Neuronal stem cell (in vitro differentiated cells): ENCODE results near the gene TACC2.

Source experiments
- DNase-seq: peaks from one replicate; pipeline ENCODE4 v3.0.0-alpha.2; 2013; ENCODE audit warnings: low spot score
- H2AFZ ChIP-seq: one replicate; pipeline ENCODE4 v1.6.1; 2013; ENCODE audit warnings: mild to moderate bottlenecking, low read length, inconsistent platforms
- H2AK5ac ChIP-seq: 2 replicates; pipeline ENCODE4 v1.6.1; 2013; ENCODE audit warnings: low read depth, mild to moderate bottlenecking, inconsistent platforms, low read length, moderate library complexity, mixed read lengths
- H2BK120ac ChIP-seq: 2 replicates; pipeline ENCODE4 v1.6.1; 2013; ENCODE audit warnings: low read depth, mild to moderate bottlenecking, inconsistent platforms, low read length, moderate library complexity, mixed read lengths
- H2BK12ac ChIP-seq: one replicate; pipeline ENCODE4 v1.6.1; 2013; ENCODE audit warnings: low read length, inconsistent platforms
- H2BK15ac ChIP-seq: 2 replicates; pipeline ENCODE4 v1.6.1; 2013; ENCODE audit warnings: mild to moderate bottlenecking, low read length, inconsistent platforms, mixed read lengths
- H2BK5ac ChIP-seq: one replicate; pipeline ENCODE4 v1.6.1; 2013; ENCODE audit warnings: inconsistent platforms, mild to moderate bottlenecking, low read length, moderate library complexity
- H3K14ac ChIP-seq: one replicate; pipeline ENCODE4 v1.6.1; 2013; ENCODE audit warnings: low read length, inconsistent platforms
- H3K18ac ChIP-seq: 2 replicates; pipeline ENCODE4 v1.6.1; 2013; ENCODE audit warnings: low read length, inconsistent platforms
- H3K23ac ChIP-seq: 2 replicates; pipeline ENCODE4 v1.6.1; 2013; ENCODE audit warnings: low read depth, mild to moderate bottlenecking, mixed read lengths, low read length, inconsistent platforms; ENCODE audit not compliant: poor library complexity
- H3K27ac ChIP-seq: replicated peaks from 3 replicates; pipeline ENCODE4 v1.5.1; 2013; ENCODE audit warnings: low read length, inconsistent platforms
- H3K27me3 ChIP-seq, 3 experiments: 2 replicates each; pipeline ENCODE4 v1.6.1; 2013; ENCODE audit warnings: low read length in 3 of 3, mild to moderate bottlenecking in 2 of 3, inconsistent platforms in 1 of 3, low read depth in 1 of 3, mixed read lengths in 1 of 3, moderate library complexity in 1 of 3; ENCODE audit not compliant: control insufficient read depth in 3 of 3, insufficient read depth in 3 of 3
- H3K36me3 ChIP-seq, 2 donors: replicated peaks in 1 of 2; 2 replicates each; pipeline ENCODE4 v1.6.1; 2013; ENCODE audit warnings: low read length in 2 of 2; ENCODE audit not compliant: control insufficient read depth in 2 of 2, insufficient read depth in 2 of 2
- H3K4ac ChIP-seq: 2 replicates; pipeline ENCODE4 v1.6.1; 2013; ENCODE audit warnings: inconsistent platforms, mild to moderate bottlenecking, low read length, moderate library complexity
- H3K4me1 ChIP-seq, 2 donors: 1 replicate in 1 of 2; 2 replicates in 1 of 2; pipeline ENCODE4 v1.6.1; 2013; ENCODE audit warnings: low read length in 2 of 2, low read depth in 1 of 2; ENCODE audit not compliant: control insufficient read depth in 2 of 2, insufficient read depth in 1 of 2
- H3K4me2 ChIP-seq: one replicate; pipeline ENCODE4 v1.6.1; 2013; ENCODE audit warnings: mild to moderate bottlenecking, low read length, inconsistent platforms; ENCODE audit not compliant: insufficient read depth, poor library complexity, severe bottlenecking
- H3K4me3 ChIP-seq, 2 donors: 2 replicates each; pipeline ENCODE4 v1.5.1; 2013; ENCODE audit warnings: low read length in 2 of 2, mild to moderate bottlenecking in 2 of 2, inconsistent platforms in 1 of 2, moderate library complexity in 1 of 2
- H3K79me1 ChIP-seq: one replicate; pipeline ENCODE4 v1.6.1; 2013; ENCODE audit warnings: low read depth, mild to moderate bottlenecking, inconsistent platforms, low read length, moderate library complexity
- H3K9ac ChIP-seq: one replicate; pipeline ENCODE4 v1.6.1; 2013; ENCODE audit warnings: mild to moderate bottlenecking, low read depth, low read length, inconsistent platforms; ENCODE audit not compliant: poor library complexity
- H3K9me3 ChIP-seq, 2 donors: replicated peaks in 1 of 2; 2 replicates each; pipeline versions ENCODE3 to v1.6.1; 2013; ENCODE audit warnings: low read length in 2 of 2, mild to moderate bottlenecking in 2 of 2, inconsistent platforms in 1 of 2, low read depth in 1 of 2, mixed read lengths in 1 of 2, moderate library complexity in 1 of 2; ENCODE audit not compliant: control insufficient read depth in 2 of 2, insufficient read depth in 1 of 2
- H4K8ac ChIP-seq: one replicate; pipeline ENCODE4 v1.6.1; 2013; ENCODE audit warnings: low read depth, mild to moderate bottlenecking, inconsistent platforms, low read length, moderate library complexity
- H4K91ac ChIP-seq: one replicate; pipeline ENCODE4 v1.6.1; 2013; ENCODE audit warnings: low read length, low read depth, mild to moderate bottlenecking, inconsistent platforms; ENCODE audit not compliant: poor library complexity
- WGBS, 2 donors: extraction: QIAGEN DNeasy Blood & Tissue Kit; methylation state at CpG; one replicate each; pipeline ENCODE4 v1.1.7; 2013; ENCODE audit warnings: missing lambda C conversion rate in 2 of 2, mixed read lengths in 1 of 2; ENCODE audit not compliant: insufficient read length in 2 of 2, insufficient replicate concordance in 1 of 2; ENCODE audit errors: extremely low coverage in 2 of 2; 5-methylcytosine and 5-hydroxymethylcytosine counted together

Gene TACC2

DNA sequence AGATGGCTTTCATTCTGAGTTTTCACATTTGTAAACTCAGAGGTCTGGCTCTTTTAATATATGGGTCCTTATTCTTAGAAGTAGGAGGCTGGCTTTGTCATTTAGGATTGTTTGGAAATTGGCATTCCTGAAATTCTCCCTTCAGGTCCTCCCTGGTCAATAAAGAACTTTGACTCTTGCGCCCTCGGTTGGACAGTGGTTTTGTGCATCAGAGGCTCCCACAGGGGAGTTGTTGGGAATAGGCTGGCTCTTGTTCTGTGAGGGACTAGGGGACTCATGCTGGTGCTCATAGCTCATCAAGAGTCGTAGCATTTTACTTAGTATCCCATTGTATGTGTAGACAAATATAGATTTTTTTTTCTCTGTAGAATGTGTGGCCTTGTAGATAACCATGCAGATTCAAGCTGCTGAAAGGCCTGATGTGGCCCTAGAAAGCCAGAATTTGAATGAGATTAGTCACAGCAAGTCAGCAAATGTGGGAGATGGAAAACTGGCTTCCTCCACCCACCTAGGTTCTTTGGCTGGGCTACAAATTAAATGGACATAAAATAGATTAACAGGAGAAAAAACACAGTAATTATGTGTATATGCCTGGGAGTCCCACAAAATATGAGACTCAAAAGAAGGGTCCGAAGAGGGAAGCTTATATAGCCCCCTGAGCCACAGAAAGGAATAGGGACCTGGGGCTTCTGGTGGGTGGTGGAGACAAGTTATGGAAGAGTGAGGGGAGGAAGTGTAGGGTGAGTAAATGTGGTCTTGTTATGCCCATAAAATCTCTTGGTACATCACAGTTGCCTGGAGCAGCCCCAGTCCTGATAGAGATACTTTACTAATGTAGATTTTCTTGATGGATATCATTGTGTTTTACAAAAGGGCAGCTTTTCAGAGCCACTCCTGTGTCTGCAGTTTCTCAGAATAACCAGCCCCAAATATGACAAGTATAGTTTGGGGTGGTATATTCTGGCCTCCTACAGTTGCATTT lies 187.6 kb downstream of the TACC2 start:
- Histone ChIP-seq H3K27me3 (no peaks in the 10 kb centered on the region), H3K4me1 (peaks cover 25 to 43% of the 10 kb centered on the region in 2 donors), H2BK120ac (no peak overlapping the region), H3K18ac (no peak overlapping the region), H4K8ac (no peak overlapping the region), H3K9ac (no peak overlapping the region), H3K4me3 (no peak overlapping the region), H4K91ac (no peak overlapping the region), H2AFZ (no peak overlapping the region), H3K23ac (no peak overlapping the region), H3K79me1 (peaks cover 3% of the 10 kb centered on the region), H3K9me3 (no peaks in the 10 kb centered on the region), H3K36me3 (peaks cover 0 to 6% of the 10 kb centered on the region in 2 donors), H3K4me2 (no peak overlapping the region), H2BK5ac (no peak overlapping the region), H2BK15ac (no peak overlapping the region), H2AK5ac (no peak overlapping the region), H3K14ac (no peak overlapping the region), H3K4ac (no peak overlapping the region), H2BK12ac (no peak overlapping the region), H3K27ac (no peak overlapping the region)
- no CpG with 5 or more reads among the region's 4 CpGs for WGBS, 2 donors
- no peak for DNase-seq

DNA sequence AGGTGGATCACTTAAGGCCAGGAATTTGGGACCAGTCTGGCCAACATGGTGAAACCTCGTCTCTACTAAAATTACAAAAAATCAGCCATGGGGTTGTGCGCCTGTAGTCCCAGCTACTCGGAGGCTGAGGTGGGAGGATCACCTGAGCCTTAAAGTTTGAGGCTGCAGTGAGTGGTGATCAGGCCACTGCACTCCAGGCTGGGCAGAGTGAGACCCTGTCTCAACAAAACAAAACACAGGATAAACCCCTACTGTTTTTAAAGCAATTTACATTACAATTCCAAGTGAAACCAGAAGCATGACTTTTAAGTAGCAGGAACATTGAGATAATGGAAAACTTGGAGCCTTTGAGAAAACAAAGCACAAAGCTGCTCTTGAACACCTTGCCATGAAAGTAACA lies 189.7 kb downstream of the TACC2 start:
- H3K9me3 ChIP-seq: no peaks in the 10 kb centered on the region
- no peak overlapping the region for H3K14ac ChIP-seq
- H3K27ac ChIP-seq: no peak overlapping the region
- H3K27me3 ChIP-seq: no peaks in the 10 kb centered on the region
- H4K91ac ChIP-seq: no peak overlapping the region
- H3K4me1 ChIP-seq: peaks cover 22 to 33% of the 10 kb centered on the region in 2 donors
- H3K4ac ChIP-seq: no peak overlapping the region
- H2BK12ac ChIP-seq: no peak overlapping the region
- WGBS, 2 donors: no CpG with 5 or more reads among the region's 3 CpGs
- no peak overlapping the region for H3K9ac ChIP-seq
- no peak overlapping the region for H2BK5ac ChIP-seq
- H3K18ac ChIP-seq: no peak overlapping the region
- H4K8ac ChIP-seq: no peak overlapping the region
- H3K4me2 ChIP-seq: no peak overlapping the region
- no peak for DNase-seq
- no peak overlapping the region for H3K23ac ChIP-seq
- no peak overlapping the region for H2BK120ac ChIP-seq
- peaks cover 3% of the 10 kb centered on the region for H3K79me1 ChIP-seq
- H3K36me3 ChIP-seq: peaks cover 0 to 2% of the 10 kb centered on the region in 2 donors
- H2AK5ac ChIP-seq: no peak overlapping the region
- no peak overlapping the region for H3K4me3 ChIP-seq
- no peak overlapping the region for H2AFZ ChIP-seq
- no peak overlapping the region for H2BK15ac ChIP-seq

DNA sequence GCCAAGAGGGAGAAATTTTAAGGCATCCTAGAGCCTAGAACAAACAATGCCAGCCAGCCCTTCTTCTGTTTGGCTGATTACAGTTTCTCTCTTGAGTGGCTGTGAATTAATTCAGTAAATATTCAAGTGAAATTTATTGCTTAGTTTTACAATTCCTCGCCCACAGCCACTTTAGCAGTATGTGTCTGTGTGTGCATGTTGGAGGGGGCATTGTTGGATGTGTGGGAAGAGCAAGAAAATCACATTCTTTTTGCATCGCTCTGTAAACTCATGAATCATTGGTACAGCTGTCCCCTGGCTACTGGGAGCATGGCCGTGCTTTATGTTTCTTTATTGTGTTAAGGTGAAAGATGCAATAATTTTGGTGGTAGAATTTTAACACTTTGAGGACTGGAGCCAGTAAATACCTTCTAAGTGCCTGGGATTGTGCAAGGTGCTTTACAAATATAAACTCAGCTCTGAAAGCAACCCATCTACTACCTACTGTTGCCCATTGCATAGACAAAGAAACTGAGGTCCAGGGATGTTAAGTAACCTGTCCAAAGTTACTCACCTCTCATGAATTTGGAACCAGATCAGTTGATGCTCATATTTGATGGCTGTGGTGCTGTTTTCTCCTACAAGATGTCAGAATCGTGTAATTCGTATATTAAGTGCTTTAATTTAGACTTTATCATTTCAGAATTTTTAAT lies 192.2 kb downstream of the TACC2 start:
- H3K9me3 ChIP-seq: no peaks in the 10 kb centered on the region
- H2AFZ ChIP-seq: no peak overlapping the region
- no peak overlapping the region for H2BK15ac ChIP-seq
- H3K79me1 ChIP-seq: no peaks in the 10 kb centered on the region
- no peak overlapping the region for H2BK12ac ChIP-seq
- H3K4me1 ChIP-seq: peaks cover 22 to 26% of the 10 kb centered on the region in 2 donors
- no peak for DNase-seq
- H4K91ac ChIP-seq: no peak overlapping the region
- no peak overlapping the region for H2BK5ac ChIP-seq
- no peak overlapping the region for H2BK120ac ChIP-seq
- no peak overlapping the region for H3K4ac ChIP-seq
- no CpG with 5 or more reads among the region's 5 CpGs for WGBS, 2 donors
- no peak overlapping the region for H3K23ac ChIP-seq
- no peak overlapping the region for H4K8ac ChIP-seq
- H3K9ac ChIP-seq: no peak overlapping the region
- H3K27ac ChIP-seq: no peak overlapping the region
- H3K18ac ChIP-seq: no peak overlapping the region
- no peak overlapping the region for H3K14ac ChIP-seq
- no peaks in the 10 kb centered on the region for H3K27me3 ChIP-seq
- H3K4me3 ChIP-seq: no peak overlapping the region
- no peak overlapping the region for H2AK5ac ChIP-seq
- peaks cover 0 to 9% of the 10 kb centered on the region in 2 donors for H3K36me3 ChIP-seq
- H3K4me2 ChIP-seq: no peak overlapping the region

DNA sequence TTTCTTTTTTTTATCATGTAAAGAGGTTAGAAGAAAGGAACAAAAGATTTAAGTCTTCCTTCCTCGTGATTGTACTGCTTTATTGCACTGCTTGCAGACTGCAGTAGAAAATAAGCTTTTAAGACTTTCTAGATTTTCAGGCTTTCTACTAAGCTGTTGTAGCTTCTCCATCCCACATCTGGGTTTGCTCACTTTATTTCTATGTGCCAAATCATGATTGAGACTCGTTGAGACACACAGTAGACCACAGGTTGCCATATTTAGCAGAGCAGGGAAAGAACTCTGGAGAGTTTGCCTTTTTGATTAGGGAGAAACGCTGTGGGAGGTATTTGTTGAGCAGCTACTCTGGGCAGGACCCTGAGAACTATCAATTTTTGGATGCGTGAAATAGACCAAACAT lies 192.9 kb downstream of the TACC2 start:
- Histone ChIP-seq H3K9me3 (no peaks in the 10 kb centered on the region), H3K4me1 (peaks cover 18 to 23% of the 10 kb centered on the region in 2 donors), H3K27ac (peak overlapping the region; percentile 5), H2BK5ac (no peak overlapping the region), H2BK120ac (no peak overlapping the region), H3K14ac (no peak overlapping the region), H2BK12ac (no peak overlapping the region), H3K9ac (no peak overlapping the region), H4K91ac (no peak overlapping the region), H2AK5ac (no peak overlapping the region), H3K4ac (no peak overlapping the region), H3K18ac (no peak overlapping the region), H4K8ac (no peak overlapping the region), H3K4me3 (no peak overlapping the region), H2BK15ac (no peak overlapping the region), H2AFZ (no peak overlapping the region), H3K23ac (no peak overlapping the region), H3K4me2 (no peak overlapping the region), H3K36me3 (peaks cover 0 to 10% of the 10 kb centered on the region in 2 donors), H3K27me3 (no peaks in the 10 kb centered on the region), H3K79me1 (no peaks in the 10 kb centered on the region)
- no peak for DNase-seq
- WGBS, 2 donors: no CpG with 5 or more reads among the region's 4 CpGs
